GM21619 (cell line): ENCODE measurements around the gene LSM12.
"Not testable (repeated sequence)": the region's sequence is repeated elsewhere in the genome, so short reads cannot be mapped to it uniquely, and the experiment has no call there.

Experiments
- ATAC-seq: cut with Tn5 transposase; IDR thresholded peaks from one replicate; pipeline ENCODE4 v1.9.1; 2021; ENCODE audit not compliant: unreplicated experiment

Gene LSM12

GRCh38 chr17:44008205-44008909, 58.1 kb downstream of the LSM12 start:
- ATAC-seq: no peak

GRCh38 chr17:44007346-44008204, 58.9 kb downstream of the LSM12 start:
- no peak for ATAC-seq

GRCh38 chr17:44006598-44007345, 59.7 kb downstream of the LSM12 start:
- no peak for ATAC-seq

- no peak for ATAC-seq
Measured at GRCh38 chr17:44006272-44006597, 60.2 kb downstream of the LSM12 start.

GRCh38 chr17:44005527-44006271, 60.8 kb downstream of the LSM12 start:
- ATAC-seq: no peak

- ATAC-seq: no peak
Measured at GRCh38 chr17:44004761-44005526, 61.5 kb downstream of the LSM12 start.

- no peak for ATAC-seq
Measured at GRCh38 chr17:44004077-44004760, 62.3 kb downstream of the LSM12 start, which contains the start of gene NAGS. Gene NAGS, plus strand, starts transcription at chr17:44004622. Its CDS starts 42 bp downstream, at chr17:44004664.

GRCh38 chr17:44002141-44002848, 64.2 kb downstream of the LSM12 start:
- no peak for ATAC-seq

GRCh38 chr17:44001461-44001920, 65.0 kb downstream of the LSM12 start:
- ATAC-seq: no peak

- no peak for ATAC-seq
Measured at GRCh38 chr17:44000871-44001460, 65.5 kb downstream of the LSM12 start.

- no peak for ATAC-seq
Measured at GRCh38 chr17:44000141-44000860, 66.2 kb downstream of the LSM12 start.

GRCh38 chr17:43999024-43999423, 67.4 kb downstream of the LSM12 start:
- no peak for ATAC-seq

- ATAC-seq: no peak
Measured at GRCh38 chr17:43998552-43998951, 67.9 kb downstream of the LSM12 start.

GRCh38 chr17:43997180-43997579, 69.3 kb downstream of the LSM12 start:
- not testable (repeated sequence) for ATAC-seq

- ATAC-seq: no peak
Measured at GRCh38 chr17:43995150-43995471, 71.4 kb downstream of the LSM12 start.

GRCh38 chr17:43994272-43995149, 72.0 kb downstream of the LSM12 start:
- no peak for ATAC-seq

- no peak for ATAC-seq
Measured at GRCh38 chr17:43992641-43993040, 73.8 kb downstream of the LSM12 start.
